ENCODE data around the gene TERT.
"Not testable (repeated sequence)": the region's sequence is repeated elsewhere in the genome, so short reads cannot be mapped to it uniquely, and the experiment has no call there.

DNA sequence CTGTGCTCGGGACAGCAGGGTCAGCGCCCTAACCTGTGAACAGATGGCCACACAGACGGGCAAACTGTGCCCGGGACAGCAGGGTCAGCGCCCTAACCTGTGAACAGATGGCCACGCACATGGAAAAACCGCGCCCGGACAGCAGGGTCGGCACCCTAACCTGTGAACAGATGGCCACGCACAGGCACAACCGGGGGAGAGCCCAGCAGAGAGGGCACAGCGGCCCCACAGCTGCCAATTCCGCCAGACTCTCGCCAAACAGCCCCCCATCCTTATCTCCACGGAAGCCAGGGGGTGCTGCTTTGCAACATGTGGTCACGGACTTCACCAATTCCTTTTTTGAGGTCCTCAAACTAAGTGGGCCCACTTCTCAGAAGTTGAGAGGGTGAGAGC, 44.9 kb upstream of the TERT start:
- not testable (repeated sequence) for TF ChIP-seq YY1 (IDR thresholded peaks at IDR 0.05; ENCODE audit: low read depth, low read length); EZH2 (IDR thresholded peaks at IDR 0.05; ENCODE audit: low read depth, low read length, severe bottlenecking); POLR2A (IDR thresholded peaks at IDR 0.05; ENCODE audit: control extremely low read depth in 1 of 2, low read depth in 2 of 2, low read length in 2 of 2); NRF1 (IDR thresholded peaks at IDR 0.05; ENCODE audit: low read depth, low read length); POU5F1 (IDR thresholded peaks at IDR 0.05; ENCODE audit: low read depth, low read length); SRF (IDR thresholded peaks at IDR 0.05; ENCODE audit: low read depth, low read length); CBX5 (IDR thresholded peaks at IDR 0.05; ENCODE audit: low read depth, low read length); CREB1 (IDR thresholded peaks at IDR 0.05); NANOG (IDR thresholded peaks at IDR 0.05; ENCODE audit: insufficient read depth, low read depth, low read length, poor library complexity, severe bottlenecking); PHF8 (conservative IDR thresholded peaks at IDR 0.05; ENCODE audit: low read depth, low read length)
- TF ChIP-seq, protein P1, sequence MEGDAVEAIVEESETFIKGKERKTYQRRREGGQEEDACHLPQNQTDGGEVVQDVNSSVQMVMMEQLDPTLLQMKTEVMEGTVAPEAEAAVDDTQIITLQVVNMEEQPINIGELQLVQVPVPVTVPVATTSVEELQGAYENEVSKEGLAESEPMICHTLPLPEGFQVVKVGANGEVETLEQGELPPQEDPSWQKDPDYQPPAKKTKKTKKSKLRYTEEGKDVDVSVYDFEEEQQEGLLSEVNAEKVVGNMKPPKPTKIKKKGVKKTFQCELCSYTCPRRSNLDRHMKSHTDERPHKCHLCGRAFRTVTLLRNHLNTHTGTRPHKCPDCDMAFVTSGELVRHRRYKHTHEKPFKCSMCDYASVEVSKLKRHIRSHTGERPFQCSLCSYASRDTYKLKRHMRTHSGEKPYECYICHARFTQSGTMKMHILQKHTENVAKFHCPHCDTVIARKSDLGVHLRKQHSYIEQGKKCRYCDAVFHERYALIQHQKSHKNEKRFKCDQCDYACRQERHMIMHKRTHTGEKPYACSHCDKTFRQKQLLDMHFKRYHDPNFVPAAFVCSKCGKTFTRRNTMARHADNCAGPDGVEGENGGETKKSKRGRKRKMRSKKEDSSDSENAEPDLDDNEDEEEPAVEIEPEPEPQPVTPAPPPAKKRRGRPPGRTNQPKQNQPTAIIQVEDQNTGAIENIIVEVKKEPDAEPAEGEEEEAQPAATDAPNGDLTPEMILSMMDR (IDR thresholded peaks at IDR 0.05; ENCODE audit: control extremely low read depth in 1 of 3, insufficient read depth in 1 of 3, low read depth in 1 of 3, low read length in 3 of 3), result not testable (repeated sequence)
